HUES48 (cell line): ENCODE data around the gene C15orf39.
A peak's percentile ranks its signal among the peaks of the same experiment; 100 is the strongest.

Experiments
- H3K27ac ChIP-seq: one replicate; pipeline ENCODE4 v1.7.0; 2013; ENCODE audit warnings: low read depth, low read length, inconsistent platforms
- H3K27me3 ChIP-seq: 2 replicates; pipeline ENCODE4 v1.6.1; 2013; ENCODE audit warnings: mild to moderate bottlenecking, low read length; ENCODE audit not compliant: control insufficient read depth, insufficient read depth
- H3K36me3 ChIP-seq: 2 replicates; pipeline ENCODE4 v1.6.1; 2013; ENCODE audit warnings: low read length; ENCODE audit not compliant: control insufficient read depth, insufficient read depth
- H3K4me1 ChIP-seq: 2 replicates; pipeline ENCODE4 v1.6.1; 2013; ENCODE audit warnings: mild to moderate bottlenecking, low read length; ENCODE audit not compliant: control insufficient read depth, insufficient read depth
- H3K4me3 ChIP-seq: 2 replicates; pipeline ENCODE4 v1.5.1; 2013; ENCODE audit warnings: mild to moderate bottlenecking, low read depth, low read length
- H3K9ac ChIP-seq: 2 replicates; pipeline ENCODE4 v1.6.1; 2013; ENCODE audit warnings: mild to moderate bottlenecking, low read depth, low read length, moderate library complexity
- H3K9me3 ChIP-seq: 2 replicates; pipeline ENCODE4 v1.6.1; 2013; ENCODE audit warnings: low read length; ENCODE audit not compliant: control insufficient read depth, insufficient read depth

C15orf39 gene

DNA sequence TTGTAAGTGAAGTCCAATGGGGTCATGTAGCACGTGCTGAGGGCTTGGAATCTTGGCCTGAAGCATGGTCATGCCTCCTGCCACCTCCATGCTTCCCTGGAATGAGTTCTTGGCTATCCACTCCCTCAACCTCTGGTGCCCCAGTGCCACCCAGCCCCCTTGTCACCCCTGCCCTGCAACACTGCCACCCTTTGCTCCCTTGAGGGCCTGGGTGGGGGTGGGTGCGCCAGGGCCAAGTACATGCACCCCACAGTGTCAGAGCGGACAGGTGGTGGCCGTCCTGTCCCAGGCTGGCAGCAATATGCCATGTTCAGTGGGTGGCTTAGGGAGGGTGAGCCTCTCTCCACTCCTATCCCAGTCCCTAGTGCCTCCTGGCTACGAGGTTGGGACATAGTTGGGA is 27.6 kb upstream of the C15orf39 start:
- H3K27me3 ChIP-seq, result peaks cover 14% of the 10 kb centered on the region
- H3K4me1 ChIP-seq, result peaks cover 15% of the 10 kb centered on the region
- no peak overlapping the region for H3K4me3 ChIP-seq
- no peaks in the 10 kb centered on the region for H3K9me3 ChIP-seq
- no peaks in the 10 kb centered on the region for H3K36me3 ChIP-seq
- no peak overlapping the region for H3K9ac ChIP-seq
- H3K27ac ChIP-seq, result no peak overlapping the region

GRCh38 chr15:75174729-75175128 is 27.0 kb upstream of the C15orf39 start:
- Histone ChIP-seq H3K9me3 (no peaks in the 10 kb centered on the region), H3K4me3 (no peak overlapping the region), H3K27ac (no peak overlapping the region), H3K36me3 (no peaks in the 10 kb centered on the region), H3K27me3 (peaks cover 16% of the 10 kb centered on the region), H3K4me1 (peaks cover 21% of the 10 kb centered on the region), H3K9ac (no peak overlapping the region)

DNA sequence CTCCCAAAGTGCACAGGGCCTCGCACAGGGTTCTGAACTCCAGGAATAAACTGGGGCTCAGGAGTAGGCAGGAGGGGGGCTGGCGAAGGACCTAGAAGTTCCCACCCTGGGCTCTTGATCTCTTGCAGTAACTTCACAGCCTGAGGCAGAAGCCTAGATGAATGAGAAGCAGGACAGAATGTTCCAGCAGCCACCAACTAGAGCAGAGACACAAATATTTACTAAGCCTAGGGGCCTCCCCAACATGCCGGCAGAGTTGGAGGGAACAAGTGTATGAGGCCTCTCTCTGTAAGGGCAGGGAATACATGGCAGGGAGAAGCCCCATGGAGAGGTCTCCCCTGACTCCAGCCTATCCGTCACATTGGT is 25.3 kb upstream of the C15orf39 start:
- Histone ChIP-seq H3K4me3 (no peak overlapping the region), H3K9me3 (no peaks in the 10 kb centered on the region), H3K4me1 (peaks cover 29% of the 10 kb centered on the region), H3K9ac (no peak overlapping the region), H3K27ac (no peak overlapping the region), H3K36me3 (no peaks in the 10 kb centered on the region), H3K27me3 (peaks cover 16% of the 10 kb centered on the region)

DNA sequence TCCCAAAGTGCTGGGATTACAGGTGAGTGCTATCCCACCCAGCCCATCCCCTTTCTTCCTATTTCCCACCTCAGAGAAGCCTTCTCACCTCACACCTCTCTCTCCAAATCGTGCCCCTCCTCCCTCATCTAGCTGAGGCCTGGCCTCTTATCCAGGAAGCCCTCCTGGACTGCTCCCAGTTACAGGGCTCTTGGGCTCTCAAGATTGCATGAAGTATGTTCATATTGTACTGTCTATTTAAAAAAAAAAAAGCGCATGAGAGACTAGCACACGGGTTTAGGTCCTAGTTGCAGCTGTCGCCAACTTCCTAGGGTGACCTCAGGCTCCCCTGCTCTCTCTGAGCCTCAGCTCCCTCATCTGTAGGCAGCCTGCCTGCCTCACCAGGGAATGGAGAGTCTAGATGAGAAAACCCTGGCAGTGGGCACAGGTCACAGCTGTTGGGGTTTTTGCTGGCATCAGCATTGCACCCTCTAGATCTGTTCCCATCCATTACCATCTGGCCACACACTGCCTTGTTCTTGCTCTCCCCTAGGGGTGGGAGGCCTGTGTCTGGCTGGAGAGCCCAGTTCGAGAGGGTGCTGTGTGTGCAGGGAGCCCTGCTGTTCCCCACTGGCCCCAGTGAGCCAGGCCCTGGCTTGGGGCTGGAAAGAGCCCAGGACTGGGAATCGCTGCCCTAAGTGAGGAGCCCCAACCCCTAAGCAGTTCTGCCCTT is 24.2 kb upstream of the C15orf39 start:
- no peaks in the 10 kb centered on the region for H3K36me3 ChIP-seq
- H3K27ac ChIP-seq, result no peak overlapping the region
- peaks cover 29% of the 10 kb centered on the region for H3K4me1 ChIP-seq
- no peaks in the 10 kb centered on the region for H3K9me3 ChIP-seq
- H3K27me3 ChIP-seq, result peaks cover 16% of the 10 kb centered on the region
- no peak overlapping the region for H3K9ac ChIP-seq
- no peak overlapping the region for H3K4me3 ChIP-seq

DNA sequence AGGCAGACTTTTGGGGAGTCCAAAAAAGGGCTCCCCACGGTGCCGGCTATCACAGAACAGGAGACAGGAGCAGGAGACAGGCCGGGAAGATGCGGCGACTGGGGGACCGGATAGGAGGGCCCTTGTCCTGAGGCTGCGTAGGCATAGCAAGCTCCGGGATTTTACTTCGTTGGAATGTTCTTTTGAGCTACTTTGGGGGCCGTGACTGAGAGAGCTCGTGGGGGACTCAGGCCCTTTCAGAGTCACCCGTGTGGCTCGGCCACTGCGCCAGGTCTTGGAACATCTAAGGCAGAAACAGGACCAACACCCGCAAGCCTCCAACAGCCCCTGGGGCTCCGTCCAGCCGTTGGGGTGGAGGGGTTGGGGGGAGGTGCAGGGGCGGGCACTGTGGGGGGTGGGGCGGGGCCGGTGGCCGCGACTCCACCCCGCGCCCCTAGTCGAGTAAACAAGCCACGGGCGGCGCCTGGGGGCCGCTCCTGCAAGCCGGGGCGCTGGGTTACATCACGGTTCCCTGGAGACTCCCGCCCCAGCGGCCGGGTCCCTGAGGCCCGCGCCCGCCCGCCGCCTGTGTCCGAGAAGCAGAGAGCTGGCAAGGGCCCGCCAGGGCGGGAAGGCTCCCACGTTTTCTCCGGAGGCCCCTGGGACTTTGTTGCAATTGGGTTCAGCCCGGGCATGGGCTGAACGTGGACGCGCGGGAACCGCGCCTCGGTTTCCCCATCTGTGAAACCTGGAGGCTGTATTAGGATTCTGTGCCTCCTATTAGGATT is 23.3 kb upstream of the C15orf39 start:
- Histone ChIP-seq H3K4me1 (peaks cover 32% of the 10 kb centered on the region), H3K9ac (peak overlapping the region; percentile 56; the same call in 1 of the 2 replicates), H3K27ac (no peak overlapping the region), H3K27me3 (peaks cover 16% of the 10 kb centered on the region), H3K9me3 (no peaks in the 10 kb centered on the region), H3K36me3 (no peaks in the 10 kb centered on the region), H3K4me3 (peak overlapping the region; percentile 49)

GRCh38 chr15:75178938-75179745 is 22.5 kb upstream of the C15orf39 start:
- H3K9me3 ChIP-seq, result no peaks in the 10 kb centered on the region
- H3K4me1 ChIP-seq, result peaks cover 32% of the 10 kb centered on the region
- no peak overlapping the region for H3K27ac ChIP-seq
- no peaks in the 10 kb centered on the region for H3K36me3 ChIP-seq
- peak overlapping the region; percentile 49 for H3K4me3 ChIP-seq
- H3K27me3 ChIP-seq, result peaks cover 16% of the 10 kb centered on the region
- H3K9ac ChIP-seq, result no peak overlapping the region

- H3K27ac ChIP-seq, result no peak overlapping the region
- peaks cover 16% of the 10 kb centered on the region for H3K27me3 ChIP-seq
- H3K4me1 ChIP-seq, result peaks cover 32% of the 10 kb centered on the region
Measured at GRCh38 chr15:75179746-75180140, 21.9 kb upstream of the C15orf39 start.

DNA sequence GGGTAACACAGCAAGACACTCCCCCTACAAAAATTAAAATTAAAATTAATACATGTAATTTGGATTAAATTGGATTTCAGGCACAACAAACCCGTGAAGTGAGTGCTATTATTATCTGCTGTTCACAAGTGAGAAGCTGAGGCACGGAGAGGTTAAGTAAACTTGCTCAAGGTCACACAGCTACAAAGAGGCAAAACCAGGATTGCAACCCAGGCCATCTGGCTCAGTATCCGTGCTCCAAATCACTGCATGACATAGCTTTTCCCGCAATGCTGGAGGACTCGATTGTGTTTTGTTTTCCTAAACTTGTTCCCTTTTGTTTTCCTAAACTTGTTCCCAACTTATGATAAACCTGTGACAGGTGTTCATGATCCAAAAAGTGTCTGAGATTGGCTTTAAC is 19.9 kb upstream of the C15orf39 start:
- no peaks in the 10 kb centered on the region for H3K36me3 ChIP-seq
- no peak overlapping the region for H3K9ac ChIP-seq
- H3K4me1 ChIP-seq, result peaks cover 32% of the 10 kb centered on the region
- no peaks in the 10 kb centered on the region for H3K9me3 ChIP-seq
- H3K27ac ChIP-seq, result no peak overlapping the region
- H3K4me3 ChIP-seq, result no peak overlapping the region
- H3K27me3 ChIP-seq, result peaks cover 16% of the 10 kb centered on the region

More at GRCh38 chr15:75179746-75180140, 21.9 kb upstream of the C15orf39 start:
- Histone ChIP-seq H3K4me3 (peak overlapping the region; percentile 2; the same call in 1 of the 2 replicates), H3K36me3 (no peaks in the 10 kb centered on the region), H3K9ac (no peak overlapping the region), H3K9me3 (no peaks in the 10 kb centered on the region)

GRCh38 chr15:75182187-75183131 is 19.2 kb upstream of the C15orf39 start:
- Histone ChIP-seq H3K9me3 (no peaks in the 10 kb centered on the region), H3K4me1 (peaks cover 31% of the 10 kb centered on the region), H3K27ac (no peak overlapping the region), H3K4me3 (no peak overlapping the region), H3K9ac (no peak overlapping the region), H3K36me3 (no peaks in the 10 kb centered on the region), H3K27me3 (peaks cover 15% of the 10 kb centered on the region)
